ENCODE data around the gene RBM11.
"Not testable (repeated sequence)": the region's sequence is repeated elsewhere in the genome, so short reads cannot be mapped to it uniquely, and the experiment has no call there.

The RBM11 gene

GRCh38 chr21:14215971-14216641, at the start of gene RBM11:
Gene RBM11, plus strand, starts transcription at chr21:14216157. Its CDS starts 30 bp downstream, at chr21:14216187.
- DNase-seq = peak; percentile 85

- not testable (repeated sequence) for DNase-seq
These were observed 49.3 kb upstream of the RBM11 start for GRCh38 chr21:14166463-14167223.

- no peak for DNase-seq
These were observed 9.7 kb upstream of the RBM11 start for GRCh38 chr21:14206222-14206621.

- no peak for DNase-seq
These were observed 5.2 kb upstream of the RBM11 start, which contains the start of gene LIPI for GRCh38 chr21:14210738-14211137. Gene LIPI, minus strand, starts transcription at chr21:14210955. Its CDS starts 110 bp downstream, at chr21:14210845.

GRCh38 chr21:14213164-14213563, 2.8 kb upstream of the RBM11 start:
- no peak for DNase-seq

GRCh38 chr21:14223365-14223764, 7.4 kb downstream of the RBM11 start:
- no peak for DNase-seq

GRCh38 chr21:14229399-14229798, 13.4 kb downstream of the RBM11 start:
- DNase-seq = no peak

- DNase-seq = no peak
These were observed 19.1 kb downstream of the RBM11 start for GRCh38 chr21:14235101-14235500.

GRCh38 chr21:14236180-14236579, 20.2 kb downstream of the RBM11 start:
- DNase-seq = no peak

- no peak for DNase-seq
These were observed 23.3 kb downstream of the RBM11 start for GRCh38 chr21:14239281-14239680.

GRCh38 chr21:14241297-14241696, 25.3 kb downstream of the RBM11 start:
- no peak for DNase-seq

- no peak for DNase-seq
These were observed 27.5 kb downstream of the RBM11 start for GRCh38 chr21:14243461-14243860.

- no peak for DNase-seq
These were observed 27.9 kb downstream of the RBM11 start for GRCh38 chr21:14243874-14244273.

GRCh38 chr21:14244911-14245310, 29.0 kb downstream of the RBM11 start:
- no peak for DNase-seq

- DNase-seq = no peak
These were observed 29.8 kb downstream of the RBM11 start for GRCh38 chr21:14245711-14246110.

GRCh38 chr21:14251336-14251735, 35.4 kb downstream of the RBM11 start:
- no peak for DNase-seq

- DNase-seq = no peak
These were observed 43.8 kb downstream of the RBM11 start for GRCh38 chr21:14259747-14260146.

- DNase-seq = no peak
These were observed 44.3 kb downstream of the RBM11 start for GRCh38 chr21:14260174-14260764.

GRCh38 chr21:14262039-14262438, 46.1 kb downstream of the RBM11 start:
- DNase-seq = no peak

GRCh38 chr21:14263879-14264278, 47.9 kb downstream of the RBM11 start:
- no peak for DNase-seq

GRCh38 chr21:14265023-14265422, 49.1 kb downstream of the RBM11 start:
- no peak for DNase-seq

GRCh38 chr21:14267076-14267475, 51.1 kb downstream of the RBM11 start:
- no peak for DNase-seq

GRCh38 chr21:14270631-14271030, 54.7 kb downstream of the RBM11 start:
- no peak for DNase-seq

- no peak for DNase-seq
These were observed 55.1 kb downstream of the RBM11 start for GRCh38 chr21:14271053-14271452.

All from activated naive CD4-positive, alpha-beta T cell treated with anti-CD3 and anti-CD28 coated beads, Interleukin-2, amount 50 U/mL, for 16 hours (primary cell).